ENCODE data around the gene PGM3.

Gene PGM3

GRCh38 chr6:83160167-83160566 lies 32.9 kb downstream of the PGM3 start:
- no peak overlapping the region for H4K8ac ChIP-seq (ENCODE audit: low read depth, low read length)
- no peaks in the 10 kb centered on the region for H3K79me1 ChIP-seq (ENCODE audit: low read depth, low read length)
- no peak overlapping the region for H2BK15ac ChIP-seq (ENCODE audit: low read length)
- H4K91ac ChIP-seq (ENCODE audit: low read depth, low read length, poor library complexity) = no peak overlapping the region
- H2BK5ac ChIP-seq (ENCODE audit: low read length) = no peak overlapping the region
- H3K27ac ChIP-seq (replicated peaks; ENCODE audit: low read length) = no peak overlapping the region
- no peak overlapping the region for H3K23ac ChIP-seq (ENCODE audit: low read depth, low read length, poor library complexity)
- no peak for DNase-seq (ENCODE audit: low spot score)
- no peak overlapping the region for H2AFZ ChIP-seq (ENCODE audit: low read length)
- no peak overlapping the region for H2BK12ac ChIP-seq (ENCODE audit: low read length)
- no peak overlapping the region for H3K4me2 ChIP-seq (ENCODE audit: insufficient read depth, low read length, poor library complexity, severe bottlenecking)
- H3K4me3 ChIP-seq (ENCODE audit: low read length in 2 of 2) = no peak overlapping the region
- no peaks in the 10 kb centered on the region for H3K4me1 ChIP-seq (ENCODE audit: control insufficient read depth in 2 of 2, insufficient read depth in 1 of 2, low read depth in 1 of 2, low read length in 2 of 2)
- H3K14ac ChIP-seq (ENCODE audit: low read length) = no peak overlapping the region
- no peak overlapping the region for H3K9ac ChIP-seq (ENCODE audit: low read depth, low read length, poor library complexity)
- H3K4ac ChIP-seq (ENCODE audit: low read length) = no peak overlapping the region
- H3K9me3 ChIP-seq (replicated peaks in 1 of 2; ENCODE audit: control insufficient read depth in 2 of 2, insufficient read depth in 1 of 2, low read depth in 1 of 2, low read length in 2 of 2) = no peaks in the 10 kb centered on the region
- H2BK120ac ChIP-seq (ENCODE audit: low read depth, low read length) = no peak overlapping the region
- H2AK5ac ChIP-seq (ENCODE audit: low read depth, low read length) = no peak overlapping the region
- no peaks in the 10 kb centered on the region for H3K27me3 ChIP-seq (ENCODE audit: control insufficient read depth in 3 of 3, insufficient read depth in 3 of 3, low read depth in 1 of 3, low read length in 3 of 3)
- H3K18ac ChIP-seq (ENCODE audit: low read length) = no peak overlapping the region
- WGBS, 2 donors (ENCODE audit: extremely low coverage in 2 of 2, insufficient read length in 2 of 2, insufficient replicate concordance in 1 of 2) = no CpG with 5 or more reads among the region's 1 CpG
- H3K36me3 ChIP-seq (replicated peaks in 1 of 2; ENCODE audit: control insufficient read depth in 2 of 2, insufficient read depth in 2 of 2, low read length in 2 of 2) = peaks cover 7 to 73% of the 10 kb centered on the region in 2 donors

DNA sequence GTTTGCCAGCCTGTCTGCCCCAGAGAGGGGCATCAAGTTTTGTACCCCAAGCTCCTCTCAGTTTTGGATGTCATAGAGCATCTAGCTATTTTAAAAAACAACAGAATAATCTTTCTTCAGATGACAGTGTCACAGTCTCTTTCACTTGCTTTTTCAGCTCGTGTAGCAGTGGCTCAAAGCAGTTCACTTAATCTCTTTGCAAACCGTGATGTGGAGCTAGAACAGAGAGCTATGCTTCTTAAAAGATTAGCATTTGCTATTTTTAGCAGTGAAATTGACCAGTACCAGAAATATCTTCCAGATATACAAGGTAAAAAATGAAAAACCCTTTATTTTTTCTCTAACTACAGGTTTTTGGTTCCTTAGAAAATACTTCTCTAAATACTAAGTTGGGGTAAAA lies 37.3 kb downstream of the PGM3 start:
- no peak overlapping the region for H3K4ac ChIP-seq (ENCODE audit: low read length)
- no peak overlapping the region for H3K18ac ChIP-seq (ENCODE audit: low read length)
- H3K9me3 ChIP-seq (replicated peaks in 1 of 2; ENCODE audit: control insufficient read depth in 2 of 2, insufficient read depth in 1 of 2, low read depth in 1 of 2, low read length in 2 of 2) = no peaks in the 10 kb centered on the region
- no peak overlapping the region for H3K23ac ChIP-seq (ENCODE audit: low read depth, low read length, poor library complexity)
- no peaks in the 10 kb centered on the region for H3K27me3 ChIP-seq (ENCODE audit: control insufficient read depth in 3 of 3, insufficient read depth in 3 of 3, low read depth in 1 of 3, low read length in 3 of 3)
- H4K91ac ChIP-seq (ENCODE audit: low read depth, low read length, poor library complexity) = no peak overlapping the region
- no peak overlapping the region for H2BK15ac ChIP-seq (ENCODE audit: low read length)
- H2AFZ ChIP-seq (ENCODE audit: low read length) = no peak overlapping the region
- H3K4me1 ChIP-seq (ENCODE audit: control insufficient read depth in 2 of 2, insufficient read depth in 1 of 2, low read depth in 1 of 2, low read length in 2 of 2) = no peaks in the 10 kb centered on the region
- H3K36me3 ChIP-seq (replicated peaks in 1 of 2; ENCODE audit: control insufficient read depth in 2 of 2, insufficient read depth in 2 of 2, low read length in 2 of 2) = peaks cover 7 to 74% of the 10 kb centered on the region in 2 donors
- no peak for DNase-seq (ENCODE audit: low spot score)
- H3K9ac ChIP-seq (ENCODE audit: low read depth, low read length, poor library complexity) = no peak overlapping the region
- H3K79me1 ChIP-seq (ENCODE audit: low read depth, low read length) = no peaks in the 10 kb centered on the region
- H2BK5ac ChIP-seq (ENCODE audit: low read length) = no peak overlapping the region
- no CpG with 5 or more reads among the region's 2 CpGs for WGBS, 2 donors (ENCODE audit: extremely low coverage in 2 of 2, insufficient read length in 2 of 2, insufficient replicate concordance in 1 of 2)
- H3K4me3 ChIP-seq (ENCODE audit: low read length in 2 of 2) = no peak overlapping the region
- no peak overlapping the region for H3K4me2 ChIP-seq (ENCODE audit: insufficient read depth, low read length, poor library complexity, severe bottlenecking)
- no peak overlapping the region for H3K14ac ChIP-seq (ENCODE audit: low read length)
- no peak overlapping the region for H3K27ac ChIP-seq (replicated peaks; ENCODE audit: low read length)
- no peak overlapping the region for H4K8ac ChIP-seq (ENCODE audit: low read depth, low read length)
- H2AK5ac ChIP-seq (ENCODE audit: low read depth, low read length) = no peak overlapping the region
- no peak overlapping the region for H2BK12ac ChIP-seq (ENCODE audit: low read length)
- H2BK120ac ChIP-seq (ENCODE audit: low read depth, low read length) = no peak overlapping the region

DNA sequence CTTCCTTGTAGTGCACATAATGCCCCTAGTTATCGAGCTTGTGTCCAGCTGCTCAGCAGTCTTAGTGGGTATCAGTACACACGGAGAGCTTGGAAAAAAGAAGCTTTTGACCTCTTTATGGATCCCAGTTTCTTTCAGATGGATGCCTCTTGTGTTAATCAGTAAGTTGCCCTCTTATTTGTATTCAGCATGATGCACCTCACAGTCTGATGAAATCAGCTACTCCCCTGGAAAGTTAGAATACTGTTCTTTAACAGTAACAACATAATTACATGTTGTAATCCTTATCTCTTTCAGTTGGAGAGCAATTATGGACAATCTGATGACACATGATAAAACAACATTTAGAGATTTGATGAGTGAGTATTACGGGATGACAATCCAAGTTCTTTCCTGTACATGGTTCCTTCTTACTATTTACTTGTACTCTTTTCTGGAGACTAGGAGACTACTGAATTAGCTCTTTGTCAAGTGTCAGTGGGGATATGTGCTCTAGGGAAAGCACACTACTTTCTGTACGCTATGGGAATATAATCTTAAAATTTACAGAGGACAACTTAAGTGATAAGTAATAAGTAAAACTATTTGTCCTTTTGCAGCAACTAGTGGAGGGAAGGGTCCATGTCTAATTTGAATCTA lies 39.1 kb downstream of the PGM3 start:
- H3K9me3 ChIP-seq (replicated peaks in 1 of 2; ENCODE audit: control insufficient read depth in 2 of 2, insufficient read depth in 1 of 2, low read depth in 1 of 2, low read length in 2 of 2) = no peaks in the 10 kb centered on the region
- H3K79me1 ChIP-seq (ENCODE audit: low read depth, low read length) = no peaks in the 10 kb centered on the region
- no CpG with 5 or more reads among the region's 4 CpGs for WGBS, 2 donors (ENCODE audit: extremely low coverage in 2 of 2, insufficient read length in 2 of 2, insufficient replicate concordance in 1 of 2)
- H3K27ac ChIP-seq (replicated peaks; ENCODE audit: low read length) = no peak overlapping the region
- H2AFZ ChIP-seq (ENCODE audit: low read length) = no peak overlapping the region
- no peak overlapping the region for H2BK120ac ChIP-seq (ENCODE audit: low read depth, low read length)
- no peak overlapping the region for H2AK5ac ChIP-seq (ENCODE audit: low read depth, low read length)
- no peak overlapping the region for H3K4me2 ChIP-seq (ENCODE audit: insufficient read depth, low read length, poor library complexity, severe bottlenecking)
- H3K23ac ChIP-seq (ENCODE audit: low read depth, low read length, poor library complexity) = no peak overlapping the region
- DNase-seq (ENCODE audit: low spot score) = no peak
- H3K4me1 ChIP-seq (ENCODE audit: control insufficient read depth in 2 of 2, insufficient read depth in 1 of 2, low read depth in 1 of 2, low read length in 2 of 2) = no peaks in the 10 kb centered on the region
- H3K4ac ChIP-seq (ENCODE audit: low read length) = no peak overlapping the region
- H3K14ac ChIP-seq (ENCODE audit: low read length) = no peak overlapping the region
- no peak overlapping the region for H3K4me3 ChIP-seq (ENCODE audit: low read length in 2 of 2)
- H3K18ac ChIP-seq (ENCODE audit: low read length) = no peak overlapping the region
- no peak overlapping the region for H2BK12ac ChIP-seq (ENCODE audit: low read length)
- H2BK15ac ChIP-seq (ENCODE audit: low read length) = no peak overlapping the region
- no peak overlapping the region for H3K9ac ChIP-seq (ENCODE audit: low read depth, low read length, poor library complexity)
- H4K8ac ChIP-seq (ENCODE audit: low read depth, low read length) = no peak overlapping the region
- peaks cover 4 to 58% of the 10 kb centered on the region in 2 donors for H3K36me3 ChIP-seq (replicated peaks in 1 of 2; ENCODE audit: control insufficient read depth in 2 of 2, insufficient read depth in 2 of 2, low read length in 2 of 2)
- no peaks in the 10 kb centered on the region for H3K27me3 ChIP-seq (ENCODE audit: control insufficient read depth in 3 of 3, insufficient read depth in 3 of 3, low read depth in 1 of 3, low read length in 3 of 3)
- no peak overlapping the region for H4K91ac ChIP-seq (ENCODE audit: low read depth, low read length, poor library complexity)
- H2BK5ac ChIP-seq (ENCODE audit: low read length) = no peak overlapping the region

DNA sequence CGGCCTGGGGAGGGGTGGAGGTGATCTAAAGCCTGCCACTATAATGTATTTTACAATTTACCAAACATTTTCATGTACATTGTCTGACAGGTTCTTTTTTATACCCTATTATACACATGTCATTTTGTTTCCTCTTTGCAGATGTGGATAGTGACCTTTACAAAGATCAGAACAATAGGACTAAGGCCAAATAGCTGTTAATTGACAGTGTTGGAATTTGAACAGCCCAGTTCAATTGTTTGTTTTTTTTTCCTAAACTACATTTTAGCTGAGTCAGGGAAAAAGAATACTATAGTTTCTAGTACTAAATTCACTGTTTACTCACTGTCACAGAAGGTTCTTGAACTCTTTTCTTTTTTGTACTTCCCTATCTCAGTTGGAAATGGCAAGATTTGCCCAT lies 40.2 kb downstream of the PGM3 start:
- no peak overlapping the region for H2BK12ac ChIP-seq (ENCODE audit: low read length)
- no peak overlapping the region for H3K23ac ChIP-seq (ENCODE audit: low read depth, low read length, poor library complexity)
- no peaks in the 10 kb centered on the region for H3K27me3 ChIP-seq (ENCODE audit: control insufficient read depth in 3 of 3, insufficient read depth in 3 of 3, low read depth in 1 of 3, low read length in 3 of 3)
- no peak overlapping the region for H3K4me3 ChIP-seq (ENCODE audit: low read length in 2 of 2)
- no peak overlapping the region for H3K4me2 ChIP-seq (ENCODE audit: insufficient read depth, low read length, poor library complexity, severe bottlenecking)
- H3K27ac ChIP-seq (replicated peaks; ENCODE audit: low read length) = no peak overlapping the region
- WGBS, 2 donors (ENCODE audit: extremely low coverage in 2 of 2, insufficient read length in 2 of 2, insufficient replicate concordance in 1 of 2) = no CpG with 5 or more reads among the region's 1 CpG
- no peaks in the 10 kb centered on the region for H3K79me1 ChIP-seq (ENCODE audit: low read depth, low read length)
- H2AK5ac ChIP-seq (ENCODE audit: low read depth, low read length) = no peak overlapping the region
- H2BK15ac ChIP-seq (ENCODE audit: low read length) = no peak overlapping the region
- H3K4me1 ChIP-seq (ENCODE audit: control insufficient read depth in 2 of 2, insufficient read depth in 1 of 2, low read depth in 1 of 2, low read length in 2 of 2) = no peaks in the 10 kb centered on the region
- H3K18ac ChIP-seq (ENCODE audit: low read length) = no peak overlapping the region
- no peak overlapping the region for H3K9ac ChIP-seq (ENCODE audit: low read depth, low read length, poor library complexity)
- DNase-seq (ENCODE audit: low spot score) = peak; percentile 11
- no peak overlapping the region for H2AFZ ChIP-seq (ENCODE audit: low read length)
- no peak overlapping the region for H3K14ac ChIP-seq (ENCODE audit: low read length)
- no peak overlapping the region for H4K8ac ChIP-seq (ENCODE audit: low read depth, low read length)
- H3K4ac ChIP-seq (ENCODE audit: low read length) = no peak overlapping the region
- no peak overlapping the region for H2BK5ac ChIP-seq (ENCODE audit: low read length)
- no peak overlapping the region for H2BK120ac ChIP-seq (ENCODE audit: low read depth, low read length)
- no peak overlapping the region for H4K91ac ChIP-seq (ENCODE audit: low read depth, low read length, poor library complexity)
- H3K9me3 ChIP-seq (replicated peaks in 1 of 2; ENCODE audit: control insufficient read depth in 2 of 2, insufficient read depth in 1 of 2, low read depth in 1 of 2, low read length in 2 of 2) = no peaks in the 10 kb centered on the region
- peaks cover 4 to 52% of the 10 kb centered on the region in 2 donors for H3K36me3 ChIP-seq (replicated peaks in 1 of 2; ENCODE audit: control insufficient read depth in 2 of 2, insufficient read depth in 2 of 2, low read length in 2 of 2)
